ENCODE measurements around the gene TOP1. TPM values are rescaled to one million over a fixed set of nuclear protein-coding genes. Genes with fewer than 3 reads are reported as not detected.

Gene TOP1
- total RNA-seq, 2 donors from 2014 or later = 19.7 to 21.2 TPM

GRCh38 chr20:40992349-40993113 lies 36.1 kb upstream of the TOP1 start:
- TF ChIP-seq CTCF (IDR thresholded peaks at IDR 0.05) = no peak

GRCh38 chr20:40993794-40994540 lies 34.7 kb upstream of the TOP1 start:
- no peak overlapping the region for H3K27ac ChIP-seq
- DNase-seq (ENCODE audit: low spot score) = no peak
- H3K4me3 ChIP-seq = no peak overlapping the region
- H3K4me1 ChIP-seq = peaks cover 0 to 8% of the 10 kb centered on the region in 2 donors
- H3K9me3 ChIP-seq = no peaks in the 10 kb centered on the region
- TF ChIP-seq CTCF (IDR thresholded peaks at IDR 0.05) = no peak
- H3K27me3 ChIP-seq = no peaks in the 10 kb centered on the region
- no peaks in the 10 kb centered on the region for H3K36me3 ChIP-seq

More at GRCh38 chr20:40992349-40993113, 36.1 kb upstream of the TOP1 start:
- no peak overlapping the region for H3K27ac ChIP-seq
- no peak overlapping the region for H3K4me3 ChIP-seq
- H3K9me3 ChIP-seq = no peaks in the 10 kb centered on the region
- no peaks in the 10 kb centered on the region for H3K27me3 ChIP-seq
- H3K36me3 ChIP-seq = no peaks in the 10 kb centered on the region
- peaks cover 0 to 8% of the 10 kb centered on the region in 2 donors for H3K4me1 ChIP-seq
- no peak for DNase-seq (ENCODE audit: low spot score)

GRCh38 chr20:40996326-40996725 lies 32.3 kb upstream of the TOP1 start:
- Histone ChIP-seq H3K27ac (no peak overlapping the region), H3K4me3 (no peak overlapping the region), H3K36me3 (no peaks in the 10 kb centered on the region), H3K4me1 (no peaks in the 10 kb centered on the region), H3K27me3 (no peaks in the 10 kb centered on the region), H3K9me3 (no peaks in the 10 kb centered on the region)
- TF ChIP-seq CTCF (IDR thresholded peaks at IDR 0.05) = no peak
- no peak for DNase-seq (ENCODE audit: low spot score)

GRCh38 chr20:40997116-40997515 lies 31.5 kb upstream of the TOP1 start:
- Histone ChIP-seq H3K27ac (no peak overlapping the region), H3K4me1 (peaks cover 0 to under 1% of the 10 kb centered on the region in 2 donors), H3K4me3 (no peak overlapping the region), H3K27me3 (no peaks in the 10 kb centered on the region), H3K36me3 (no peaks in the 10 kb centered on the region), H3K9me3 (no peaks in the 10 kb centered on the region)
- DNase-seq (ENCODE audit: low spot score) = peak; percentile 34
- TF ChIP-seq CTCF (IDR thresholded peaks at IDR 0.05) = no peak

- Histone ChIP-seq H3K9me3 (no peaks in the 10 kb centered on the region), H3K4me3 (no peak overlapping the region), H3K4me1 (peaks cover 0 to 28% of the 10 kb centered on the region in 2 donors), H3K27ac (no peak overlapping the region), H3K27me3 (no peaks in the 10 kb centered on the region), H3K36me3 (no peaks in the 10 kb centered on the region)
- no peak for DNase-seq (ENCODE audit: low spot score)
- no peak for TF ChIP-seq CTCF (IDR thresholded peaks at IDR 0.05)
Measured at GRCh38 chr20:40999841-41000240, 28.8 kb upstream of the TOP1 start.
